Measurements from ENCODE around the gene POLG. TPM values are rescaled to one million over a fixed set of nuclear protein-coding genes. Genes with fewer than 3 reads are reported as not detected.

The POLG gene
- polyA plus RNA-seq, 1 donor from 2014 or later = 47.9 TPM

DNA sequence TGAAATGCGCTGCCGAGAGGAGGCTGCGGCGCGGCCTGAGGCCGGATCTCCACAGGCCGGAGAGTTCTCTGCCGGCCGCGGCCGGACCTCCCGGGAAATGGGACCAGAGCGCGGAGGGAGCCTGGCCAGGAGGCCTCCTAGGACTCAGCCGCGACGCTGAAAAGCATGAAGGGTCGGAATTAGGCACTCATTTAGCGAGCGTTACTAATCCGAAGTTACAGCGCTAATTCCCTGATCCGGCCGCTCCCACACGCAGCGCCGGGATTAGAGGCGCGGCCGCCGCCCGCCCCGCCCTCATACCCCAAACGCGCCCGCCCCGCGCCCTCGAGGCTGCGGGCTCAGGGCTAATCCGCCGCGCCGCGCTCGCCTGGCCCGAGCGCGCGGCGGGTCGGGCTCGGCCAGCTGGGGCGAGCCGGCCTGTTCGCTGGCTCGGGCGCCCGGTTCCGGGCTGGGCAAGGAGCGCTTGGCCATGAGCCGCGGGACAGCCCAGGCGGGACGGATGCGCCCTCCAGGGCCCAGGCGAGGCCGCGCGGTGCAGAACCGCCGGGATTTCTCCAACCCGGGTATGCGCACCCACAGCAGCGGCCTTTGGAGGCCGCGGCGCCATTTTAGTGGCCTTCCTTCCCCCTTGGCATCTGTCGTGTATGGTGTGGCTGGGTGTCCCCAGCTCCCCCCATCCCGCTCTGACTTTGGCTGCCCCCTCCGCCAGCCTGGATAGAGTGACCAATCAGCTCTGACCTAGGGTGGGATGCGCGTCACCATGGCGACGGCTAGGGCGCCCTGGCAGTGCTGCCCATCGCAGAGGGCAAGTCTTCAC, 36.8 kb upstream of the POLG start:
- no peak for TF ChIP-seq EZH2 (IDR thresholded peaks at IDR 0.05; ENCODE audit: borderline replicate concordance, insufficient read depth, low read length, poor library complexity, severe bottlenecking)
- TF ChIP-seq SMC3 (conservative IDR thresholded peaks at IDR 0.05; ENCODE audit: poor library complexity) = no peak
- no peak for TF ChIP-seq POLR2AphosphoS5 (IDR thresholded peaks at IDR 0.05)
- TF ChIP-seq TAF1 (IDR thresholded peaks at IDR 0.05; ENCODE audit: low read depth) = no peak
- no peak for TF ChIP-seq EP300 (conservative IDR thresholded peaks at IDR 0.05; ENCODE audit: poor library complexity, severe bottlenecking)
- no peak for TF ChIP-seq RAD21 (conservative IDR thresholded peaks at IDR 0.05)
- peak overlapping the region; percentile 88 for H3K4me3 ChIP-seq (ENCODE audit: low read length)
- no peak overlapping the region for H3K27ac ChIP-seq (ENCODE audit: low read length)
- H3K4me2 ChIP-seq (ENCODE audit: low read length) = peak overlapping the region; percentile 86
- no peaks in the 10 kb centered on the region for H3F3A ChIP-seq (ENCODE audit: insufficient read depth, low read length, poor library complexity, severe bottlenecking)
- no peaks in the 10 kb centered on the region for H3K9me2 ChIP-seq (ENCODE audit: insufficient read depth, low read length)
- no peaks in the 10 kb centered on the region for H4K20me1 ChIP-seq (ENCODE audit: insufficient read depth)
- H3K36me3 ChIP-seq (ENCODE audit: insufficient read depth, low read length) = no peaks in the 10 kb centered on the region
- H3K79me2 ChIP-seq (replicated peaks; ENCODE audit: insufficient read depth, low read length) = peaks cover 95% of the 10 kb centered on the region
- H3K9me3 ChIP-seq (ENCODE audit: low read length) = no peaks in the 10 kb centered on the region
- H3K27me3 ChIP-seq (ENCODE audit: insufficient read depth, low read depth, low read length) = peaks cover 77% of the 10 kb centered on the region
- H3K9ac ChIP-seq (ENCODE audit: low read length) = peak overlapping the region; percentile 81
- no peak overlapping the region for H2AFZ ChIP-seq (ENCODE audit: low read depth, low read length)

DNA sequence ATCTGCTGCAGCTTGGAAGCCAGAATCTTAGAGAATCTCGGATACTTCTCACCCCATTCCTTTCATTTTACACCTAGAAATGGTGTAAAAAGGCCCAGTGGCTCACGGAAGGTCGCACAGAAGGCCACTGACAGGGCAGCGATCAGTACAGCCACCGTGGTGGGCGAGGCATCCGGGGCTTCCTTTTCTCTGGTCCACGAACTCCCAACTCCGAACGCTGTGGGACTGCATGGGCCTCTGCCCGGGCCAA, 36.3 kb upstream of the POLG start:
- Histone ChIP-seq H3K36me3 (ENCODE audit: insufficient read depth, low read length) (no peaks in the 10 kb centered on the region), H3K4me2 (ENCODE audit: low read length) (peak overlapping the region; percentile 86), H3F3A (ENCODE audit: insufficient read depth, low read length, poor library complexity, severe bottlenecking) (no peaks in the 10 kb centered on the region), H4K20me1 (ENCODE audit: insufficient read depth) (no peaks in the 10 kb centered on the region), H3K4me3 (ENCODE audit: low read length) (peak overlapping the region; percentile 88), H2AFZ (ENCODE audit: low read depth, low read length) (no peak overlapping the region), H3K9me2 (ENCODE audit: insufficient read depth, low read length) (no peaks in the 10 kb centered on the region), H3K27ac (ENCODE audit: low read length) (no peak overlapping the region), H3K9ac (ENCODE audit: low read length) (peak overlapping the region; percentile 81), H3K27me3 (ENCODE audit: insufficient read depth, low read depth, low read length) (peaks cover 79% of the 10 kb centered on the region), H3K9me3 (ENCODE audit: low read length) (no peaks in the 10 kb centered on the region), H3K79me2 (replicated peaks; ENCODE audit: insufficient read depth, low read length) (peaks cover 97% of the 10 kb centered on the region)
- no peak for TF ChIP-seq EZH2 (IDR thresholded peaks at IDR 0.05; ENCODE audit: borderline replicate concordance, insufficient read depth, low read length, poor library complexity, severe bottlenecking)
- no peak for TF ChIP-seq POLR2AphosphoS5 (IDR thresholded peaks at IDR 0.05)
- TF ChIP-seq SMC3 (conservative IDR thresholded peaks at IDR 0.05; ENCODE audit: poor library complexity) = no peak
- TF ChIP-seq, protein P1, sequence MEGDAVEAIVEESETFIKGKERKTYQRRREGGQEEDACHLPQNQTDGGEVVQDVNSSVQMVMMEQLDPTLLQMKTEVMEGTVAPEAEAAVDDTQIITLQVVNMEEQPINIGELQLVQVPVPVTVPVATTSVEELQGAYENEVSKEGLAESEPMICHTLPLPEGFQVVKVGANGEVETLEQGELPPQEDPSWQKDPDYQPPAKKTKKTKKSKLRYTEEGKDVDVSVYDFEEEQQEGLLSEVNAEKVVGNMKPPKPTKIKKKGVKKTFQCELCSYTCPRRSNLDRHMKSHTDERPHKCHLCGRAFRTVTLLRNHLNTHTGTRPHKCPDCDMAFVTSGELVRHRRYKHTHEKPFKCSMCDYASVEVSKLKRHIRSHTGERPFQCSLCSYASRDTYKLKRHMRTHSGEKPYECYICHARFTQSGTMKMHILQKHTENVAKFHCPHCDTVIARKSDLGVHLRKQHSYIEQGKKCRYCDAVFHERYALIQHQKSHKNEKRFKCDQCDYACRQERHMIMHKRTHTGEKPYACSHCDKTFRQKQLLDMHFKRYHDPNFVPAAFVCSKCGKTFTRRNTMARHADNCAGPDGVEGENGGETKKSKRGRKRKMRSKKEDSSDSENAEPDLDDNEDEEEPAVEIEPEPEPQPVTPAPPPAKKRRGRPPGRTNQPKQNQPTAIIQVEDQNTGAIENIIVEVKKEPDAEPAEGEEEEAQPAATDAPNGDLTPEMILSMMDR (IDR thresholded peaks at IDR 0.05; ENCODE audit: poor library complexity, severe bottlenecking) = no peak
- no peak for TF ChIP-seq MXI1 (conservative IDR thresholded peaks at IDR 0.05; ENCODE audit: poor library complexity, severe bottlenecking)
- TF ChIP-seq EP300 (conservative IDR thresholded peaks at IDR 0.05; ENCODE audit: poor library complexity, severe bottlenecking) = no peak
- TF ChIP-seq, protein P2, sequence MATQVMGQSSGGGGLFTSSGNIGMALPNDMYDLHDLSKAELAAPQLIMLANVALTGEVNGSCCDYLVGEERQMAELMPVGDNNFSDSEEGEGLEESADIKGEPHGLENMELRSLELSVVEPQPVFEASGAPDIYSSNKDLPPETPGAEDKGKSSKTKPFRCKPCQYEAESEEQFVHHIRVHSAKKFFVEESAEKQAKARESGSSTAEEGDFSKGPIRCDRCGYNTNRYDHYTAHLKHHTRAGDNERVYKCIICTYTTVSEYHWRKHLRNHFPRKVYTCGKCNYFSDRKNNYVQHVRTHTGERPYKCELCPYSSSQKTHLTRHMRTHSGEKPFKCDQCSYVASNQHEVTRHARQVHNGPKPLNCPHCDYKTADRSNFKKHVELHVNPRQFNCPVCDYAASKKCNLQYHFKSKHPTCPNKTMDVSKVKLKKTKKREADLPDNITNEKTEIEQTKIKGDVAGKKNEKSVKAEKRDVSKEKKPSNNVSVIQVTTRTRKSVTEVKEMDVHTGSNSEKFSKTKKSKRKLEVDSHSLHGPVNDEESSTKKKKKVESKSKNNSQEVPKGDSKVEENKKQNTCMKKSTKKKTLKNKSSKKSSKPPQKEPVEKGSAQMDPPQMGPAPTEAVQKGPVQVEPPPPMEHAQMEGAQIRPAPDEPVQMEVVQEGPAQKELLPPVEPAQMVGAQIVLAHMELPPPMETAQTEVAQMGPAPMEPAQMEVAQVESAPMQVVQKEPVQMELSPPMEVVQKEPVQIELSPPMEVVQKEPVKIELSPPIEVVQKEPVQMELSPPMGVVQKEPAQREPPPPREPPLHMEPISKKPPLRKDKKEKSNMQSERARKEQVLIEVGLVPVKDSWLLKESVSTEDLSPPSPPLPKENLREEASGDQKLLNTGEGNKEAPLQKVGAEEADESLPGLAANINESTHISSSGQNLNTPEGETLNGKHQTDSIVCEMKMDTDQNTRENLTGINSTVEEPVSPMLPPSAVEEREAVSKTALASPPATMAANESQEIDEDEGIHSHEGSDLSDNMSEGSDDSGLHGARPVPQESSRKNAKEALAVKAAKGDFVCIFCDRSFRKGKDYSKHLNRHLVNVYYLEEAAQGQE (IDR thresholded peaks at IDR 0.05; ENCODE audit: borderline replicate concordance) = no peak
- no peak for TF ChIP-seq TAF1 (IDR thresholded peaks at IDR 0.05; ENCODE audit: low read depth)
- TF ChIP-seq RAD21 (conservative IDR thresholded peaks at IDR 0.05) = no peak

Measured in neural cell (in vitro differentiated cells).